ENCODE data around the gene MT1A.

GRCh38 chr16:56618138-56618537 is 20.3 kb upstream of the MT1A start:
- TF ChIP-seq, protein P1, sequence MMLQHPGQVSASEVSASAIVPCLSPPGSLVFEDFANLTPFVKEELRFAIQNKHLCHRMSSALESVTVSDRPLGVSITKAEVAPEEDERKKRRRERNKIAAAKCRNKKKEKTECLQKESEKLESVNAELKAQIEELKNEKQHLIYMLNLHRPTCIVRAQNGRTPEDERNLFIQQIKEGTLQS (IDR thresholded peaks at IDR 0.05; ENCODE audit: insufficient read depth, low read depth, low read length), result no peak
- TF ChIP-seq GABPA (IDR thresholded peaks at IDR 0.05; ENCODE audit: borderline replicate concordance, insufficient read depth, low read length) (no peak), JUN (IDR thresholded peaks at IDR 0.05; ENCODE audit: low read depth, low read length) (no peak)

Data from H1 (cell line).